ENCODE measurements around the gene PPARGC1A.

The PPARGC1A gene

GRCh38 chr4:23856630-23857029, 33.2 kb downstream of the PPARGC1A start:
- Mint-ChIP-seq H3K4me1 (ENCODE audit: low read depth) (no peaks in the 10 kb centered on the region), H3K4me3 (no peak overlapping the region), H3K9me3 (no peaks in the 10 kb centered on the region), H3K27me3 (ENCODE audit: low read depth) (no peaks in the 10 kb centered on the region), H3K27ac (no peak overlapping the region), H3K36me3 (ENCODE audit: low read depth) (no peaks in the 10 kb centered on the region)
- no peak for DNase-seq (ENCODE audit: low spot score)

- H3K27me3 Mint-ChIP-seq (ENCODE audit: low read depth) = no peaks in the 10 kb centered on the region
- no peak overlapping the region for H3K27ac Mint-ChIP-seq
- DNase-seq (ENCODE audit: low spot score) = no peak
Measured at GRCh38 chr4:23855912-23856605, 33.8 kb downstream of the PPARGC1A start.

DNA sequence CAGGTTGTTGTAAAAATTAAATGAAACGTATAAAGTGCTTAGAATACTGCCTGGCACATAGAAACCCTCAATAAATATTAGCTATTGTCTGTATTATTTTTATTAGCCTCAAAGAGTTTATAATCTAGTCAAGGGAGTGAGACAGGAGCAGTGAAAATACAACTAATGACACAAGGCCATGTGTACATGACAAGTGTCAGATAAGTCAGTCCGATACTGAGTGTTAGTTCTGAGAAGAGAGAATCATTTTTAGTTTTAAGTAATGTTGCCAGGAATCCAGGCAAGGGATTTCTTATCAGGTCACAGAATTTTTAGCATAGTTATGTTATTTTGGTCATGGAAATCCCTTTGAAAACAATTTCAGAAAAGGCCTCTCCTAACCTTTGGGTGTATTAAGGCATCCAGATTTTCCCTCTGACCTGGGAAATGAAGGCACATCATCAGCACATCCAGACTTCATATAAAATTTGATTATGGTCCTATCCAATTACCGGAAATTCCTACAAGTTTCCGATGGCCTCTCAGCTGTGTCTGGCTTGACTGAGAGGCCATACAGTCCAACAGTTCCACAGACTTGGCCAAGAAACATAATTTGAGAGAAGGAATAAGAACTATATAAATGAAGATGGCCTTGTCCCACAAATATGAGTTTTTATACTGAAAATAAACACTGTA, 35.7 kb downstream of the PPARGC1A start:
- no peaks in the 10 kb centered on the region for H3K27me3 Mint-ChIP-seq (ENCODE audit: low read depth)
- no peak overlapping the region for H3K4me3 Mint-ChIP-seq
- no peaks in the 10 kb centered on the region for H3K36me3 Mint-ChIP-seq (ENCODE audit: low read depth)
- DNase-seq (ENCODE audit: low spot score) = no peak
- no peak overlapping the region for H3K27ac Mint-ChIP-seq
- no peaks in the 10 kb centered on the region for H3K9me3 Mint-ChIP-seq
- H3K4me1 Mint-ChIP-seq (ENCODE audit: low read depth) = no peaks in the 10 kb centered on the region

More at GRCh38 chr4:23855912-23856605, 33.8 kb downstream of the PPARGC1A start:
- Mint-ChIP-seq H3K4me3 (no peak overlapping the region), H3K36me3 (ENCODE audit: low read depth) (no peaks in the 10 kb centered on the region), H3K9me3 (no peaks in the 10 kb centered on the region), H3K4me1 (ENCODE audit: low read depth) (no peaks in the 10 kb centered on the region)

DNA sequence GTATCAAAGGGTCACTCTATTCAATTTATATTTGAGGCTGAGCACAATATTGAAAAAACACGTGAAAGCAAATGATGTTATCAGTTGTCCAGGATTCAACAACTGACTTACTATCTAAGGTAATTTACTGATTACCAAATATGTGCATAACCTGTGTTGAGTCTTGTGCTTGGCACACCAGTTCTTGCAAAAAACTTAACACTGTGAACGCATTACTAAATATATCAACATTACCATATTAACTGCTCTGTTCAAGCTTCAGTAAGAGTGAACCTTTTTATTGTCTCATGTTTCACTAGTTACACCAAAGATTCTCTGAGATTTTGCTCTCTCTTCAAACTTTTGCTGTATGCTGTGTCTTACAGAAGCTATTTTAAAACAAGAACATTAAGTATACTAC, 38.4 kb downstream of the PPARGC1A start:
- Mint-ChIP-seq H3K9me3 (no peaks in the 10 kb centered on the region), H3K27ac (no peak overlapping the region), H3K4me3 (no peak overlapping the region), H3K36me3 (ENCODE audit: low read depth) (no peaks in the 10 kb centered on the region), H3K27me3 (ENCODE audit: low read depth) (no peaks in the 10 kb centered on the region), H3K4me1 (ENCODE audit: low read depth) (no peaks in the 10 kb centered on the region)
- DNase-seq (ENCODE audit: low spot score) = no peak

DNA sequence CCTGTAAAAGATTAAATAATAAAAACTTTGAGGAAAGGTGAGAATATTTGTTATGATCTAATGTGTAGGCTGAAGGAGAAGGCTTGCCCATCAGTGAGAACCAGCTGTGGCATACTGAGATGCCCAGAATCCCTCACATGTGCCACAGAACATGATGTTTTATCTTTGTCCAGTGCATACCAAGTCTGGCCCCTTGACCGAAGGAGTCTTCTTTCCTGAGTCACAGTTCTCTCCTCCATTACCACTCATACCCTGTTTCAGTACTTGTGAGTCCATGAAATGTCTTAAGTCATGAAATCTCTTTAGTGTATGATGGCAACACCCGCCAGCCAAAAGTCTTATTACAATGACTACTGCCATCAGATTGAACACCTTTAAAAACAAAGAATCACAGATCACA, 42.7 kb downstream of the PPARGC1A start:
- Mint-ChIP-seq H3K36me3 (ENCODE audit: low read depth) (no peaks in the 10 kb centered on the region), H3K4me1 (ENCODE audit: low read depth) (no peaks in the 10 kb centered on the region), H3K27me3 (ENCODE audit: low read depth) (no peaks in the 10 kb centered on the region), H3K4me3 (no peak overlapping the region), H3K27ac (no peak overlapping the region), H3K9me3 (no peaks in the 10 kb centered on the region)
- DNase-seq (ENCODE audit: low spot score) = no peak

DNA sequence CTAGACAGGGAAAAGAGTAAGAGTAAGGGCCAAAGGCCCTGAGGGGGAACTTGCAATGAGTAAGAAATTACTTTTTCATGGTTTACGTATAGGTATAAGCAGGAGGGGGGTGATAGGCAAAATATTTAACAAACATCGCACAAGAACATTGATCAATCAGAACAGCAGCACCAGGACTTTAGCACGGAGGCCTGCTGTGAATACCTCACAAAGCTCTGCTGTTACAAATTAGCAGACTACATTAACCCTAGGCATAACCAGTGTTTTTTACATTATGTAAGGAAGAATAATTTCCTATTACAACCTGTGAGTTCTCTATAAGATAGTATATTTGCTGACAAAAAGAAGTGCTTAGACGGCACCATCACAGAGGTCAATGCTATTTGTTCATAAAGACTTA, 44.9 kb downstream of the PPARGC1A start:
- no peaks in the 10 kb centered on the region for H3K4me1 Mint-ChIP-seq (ENCODE audit: low read depth)
- no peak overlapping the region for H3K27ac Mint-ChIP-seq
- no peaks in the 10 kb centered on the region for H3K27me3 Mint-ChIP-seq (ENCODE audit: low read depth)
- H3K4me3 Mint-ChIP-seq = no peak overlapping the region
- no peaks in the 10 kb centered on the region for H3K36me3 Mint-ChIP-seq (ENCODE audit: low read depth)
- DNase-seq (ENCODE audit: low spot score) = no peak
- no peaks in the 10 kb centered on the region for H3K9me3 Mint-ChIP-seq

GRCh38 chr4:23839279-23839678, 50.6 kb downstream of the PPARGC1A start:
- DNase-seq (ENCODE audit: low spot score) = no peak
- Mint-ChIP-seq H3K27ac (no peak overlapping the region), H3K9me3 (no peaks in the 10 kb centered on the region), H3K36me3 (ENCODE audit: low read depth) (no peaks in the 10 kb centered on the region), H3K27me3 (ENCODE audit: low read depth) (no peaks in the 10 kb centered on the region), H3K4me3 (no peak overlapping the region), H3K4me1 (ENCODE audit: low read depth) (no peaks in the 10 kb centered on the region)

GRCh38 chr4:23838607-23839006, 51.2 kb downstream of the PPARGC1A start:
- Mint-ChIP-seq H3K4me3 (no peak overlapping the region), H3K4me1 (ENCODE audit: low read depth) (no peaks in the 10 kb centered on the region), H3K27ac (no peak overlapping the region), H3K27me3 (ENCODE audit: low read depth) (no peaks in the 10 kb centered on the region), H3K9me3 (no peaks in the 10 kb centered on the region), H3K36me3 (ENCODE audit: low read depth) (no peaks in the 10 kb centered on the region)
- DNase-seq (ENCODE audit: low spot score) = no peak

GRCh38 chr4:23838131-23838530, 51.7 kb downstream of the PPARGC1A start:
- Mint-ChIP-seq H3K36me3 (ENCODE audit: low read depth) (no peaks in the 10 kb centered on the region), H3K27ac (no peak overlapping the region)

GRCh38 chr4:23837371-23837770, 52.5 kb downstream of the PPARGC1A start:
- H3K9me3 Mint-ChIP-seq = no peaks in the 10 kb centered on the region
- H3K27me3 Mint-ChIP-seq (ENCODE audit: low read depth) = no peaks in the 10 kb centered on the region
- DNase-seq (ENCODE audit: low spot score) = no peak
- no peak overlapping the region for H3K27ac Mint-ChIP-seq
- H3K4me1 Mint-ChIP-seq (ENCODE audit: low read depth) = no peaks in the 10 kb centered on the region
- H3K4me3 Mint-ChIP-seq = no peak overlapping the region
- H3K36me3 Mint-ChIP-seq (ENCODE audit: low read depth) = no peaks in the 10 kb centered on the region

More at GRCh38 chr4:23838131-23838530, 51.7 kb downstream of the PPARGC1A start:
- H3K9me3 Mint-ChIP-seq = no peaks in the 10 kb centered on the region
- no peak for DNase-seq (ENCODE audit: low spot score)
- no peak overlapping the region for H3K4me3 Mint-ChIP-seq
- H3K27me3 Mint-ChIP-seq (ENCODE audit: low read depth) = no peaks in the 10 kb centered on the region
- H3K4me1 Mint-ChIP-seq (ENCODE audit: low read depth) = no peaks in the 10 kb centered on the region

GRCh38 chr4:23835774-23836478, 53.9 kb downstream of the PPARGC1A start:
- no peak overlapping the region for H3K27ac Mint-ChIP-seq
- H3K9me3 Mint-ChIP-seq = no peaks in the 10 kb centered on the region
- H3K4me3 Mint-ChIP-seq = no peak overlapping the region
- H3K36me3 Mint-ChIP-seq (ENCODE audit: low read depth) = no peaks in the 10 kb centered on the region
- no peaks in the 10 kb centered on the region for H3K27me3 Mint-ChIP-seq (ENCODE audit: low read depth)
- no peaks in the 10 kb centered on the region for H3K4me1 Mint-ChIP-seq (ENCODE audit: low read depth)
- DNase-seq (ENCODE audit: low spot score) = no peak

GRCh38 chr4:23828779-23829178, 61.1 kb downstream of the PPARGC1A start:
- Mint-ChIP-seq H3K4me3 (no peak overlapping the region), H3K36me3 (ENCODE audit: low read depth) (no peaks in the 10 kb centered on the region), H3K27ac (no peak overlapping the region), H3K9me3 (no peaks in the 10 kb centered on the region), H3K27me3 (ENCODE audit: low read depth) (no peaks in the 10 kb centered on the region), H3K4me1 (ENCODE audit: low read depth) (no peaks in the 10 kb centered on the region)
- no peak for DNase-seq (ENCODE audit: low spot score)

DNA sequence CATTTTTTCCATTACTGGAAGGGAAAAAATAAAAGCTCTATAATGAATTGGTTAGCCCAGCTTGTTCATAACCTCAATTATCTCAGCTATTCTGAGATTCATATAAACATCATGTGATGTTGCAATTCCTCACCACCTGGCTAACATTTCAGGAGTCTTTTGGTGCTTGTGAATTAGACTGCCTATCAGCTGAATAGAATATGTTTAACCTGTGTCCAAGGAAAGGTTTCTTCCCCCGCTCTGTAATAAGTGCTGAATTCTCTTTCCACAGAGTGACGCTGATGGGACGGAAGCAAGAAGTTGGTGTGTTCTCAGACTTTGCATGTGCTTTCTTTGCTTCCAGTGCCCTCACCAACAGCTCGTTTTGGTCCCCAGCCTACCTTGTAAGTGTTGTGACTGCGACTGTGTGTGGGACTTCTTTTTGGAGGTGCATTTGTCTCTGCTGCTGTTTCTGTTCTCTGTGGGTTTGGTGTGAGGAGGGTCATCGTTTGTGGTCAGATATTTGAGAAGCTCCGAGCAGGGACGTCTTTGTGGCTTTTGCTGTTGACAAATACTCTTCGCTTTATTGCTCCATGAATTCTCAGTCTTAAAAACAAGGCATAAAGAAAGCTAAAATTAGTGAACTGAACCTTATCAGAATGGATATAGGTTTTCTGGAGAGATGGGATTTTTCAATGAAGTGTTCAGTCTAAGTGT, 61.7 kb downstream of the PPARGC1A start:
- no peaks in the 10 kb centered on the region for H3K27me3 Mint-ChIP-seq (ENCODE audit: low read depth)

GRCh38 chr4:23822181-23822580, 67.7 kb downstream of the PPARGC1A start:
- DNase-seq (ENCODE audit: low spot score) = no peak
- Mint-ChIP-seq H3K4me3 (no peak overlapping the region), H3K27ac (no peak overlapping the region), H3K4me1 (ENCODE audit: low read depth) (no peaks in the 10 kb centered on the region), H3K36me3 (ENCODE audit: low read depth) (no peaks in the 10 kb centered on the region), H3K9me3 (no peaks in the 10 kb centered on the region), H3K27me3 (ENCODE audit: low read depth) (no peaks in the 10 kb centered on the region)

More for the DNA sequence above, 61.7 kb downstream of the PPARGC1A start:
- Mint-ChIP-seq H3K4me3 (no peak overlapping the region), H3K27ac (no peak overlapping the region), H3K9me3 (no peaks in the 10 kb centered on the region), H3K36me3 (ENCODE audit: low read depth) (no peaks in the 10 kb centered on the region), H3K4me1 (ENCODE audit: low read depth) (no peaks in the 10 kb centered on the region)
- no peak for DNase-seq (ENCODE audit: low spot score)

Data from T-helper 2 cell treated with Interferon-gamma antibody and Interleukin-4, amounts not matched to agents 5 μg/mL and 100 μg/mL, for 36 hours (primary cell).